ENCODE data around the gene LOXHD1. TPM values are rescaled to one million over a fixed set of nuclear protein-coding genes. Genes with fewer than 3 reads are reported as not detected.

The LOXHD1 gene
- total and polyA plus RNA-seq, 2 of the 13 experiments (the other 11 are each of a cell fraction or from before 2014, with no cell fraction given): not detected

- TF ChIP-seq RAD21 (CRISPR knock-in tag; IDR thresholded peaks at IDR 0.05): no peak
- TF ChIP-seq JUN (CRISPR knock-in tag; IDR thresholded peaks at IDR 0.05): no peak
- TF ChIP-seq ZNF275 (CRISPR knock-in tag; IDR thresholded peaks at IDR 0.05; ENCODE audit: borderline replicate concordance): no peak
- TF ChIP-seq FOXC1 (CRISPR knock-in tag; IDR thresholded peaks at IDR 0.05; ENCODE audit: borderline replicate concordance): no peak
- no peak for TF ChIP-seq SRSF4 (IDR thresholded peaks at IDR 0.05; ENCODE audit: low read depth, low read length, poor library complexity, severe bottlenecking)
- no peak for TF ChIP-seq PAF1 (CRISPR knock-in tag; IDR thresholded peaks at IDR 0.05)
- TF ChIP-seq ZNF124 (CRISPR knock-in tag; IDR thresholded peaks at IDR 0.05): no peak
Observed at GRCh38 chr18:46460754-46461153, 196.3 kb downstream of the LOXHD1 start (continued).

- no peak overlapping the region for H2AFZ ChIP-seq (ENCODE audit: low read length)
- ChIA-PET POLR2A (no interaction called here), CTCF (ENCODE audit: low intra/inter-chr PET ratio, low total read pairs) (no interaction called here)
- H3K4me3 ChIP-seq (replicated peaks in 1 of 3; ENCODE audit: insufficient read depth in 1 of 3, low read depth in 2 of 3, low read length in 3 of 3): no peak overlapping the region
- FAIRE-seq: no peak
- intact Hi-C loops (cut with micrococcal nuclease; ENCODE audit: unreplicated experiment) (no loop called here), in situ Hi-C loops (cut with HindIII; ENCODE audit: extremely low pct_ligation_motif_present, low pct_unique_long_range_greater_than_20kb) (no loop called here)
- no peak for ATAC-seq
- no peaks in the 10 kb centered on the region for H3K79me2 ChIP-seq (ENCODE audit: insufficient read depth, low read length)
- H4K20me1 ChIP-seq (ENCODE audit: insufficient read depth, low read length): no peaks in the 10 kb centered on the region
- H3K4me1 ChIP-seq (ENCODE audit: insufficient read depth, low read length): no peaks in the 10 kb centered on the region
- H3K9me3 ChIP-seq (ENCODE audit: low read length): no peaks in the 10 kb centered on the region
- WGBS (ENCODE audit: low lambda C conversion rate): 35% methylated on average over 12 of the region's 19 CpGs
- H3K4me2 ChIP-seq (ENCODE audit: low read depth, low read length): no peak overlapping the region
- H3K9ac ChIP-seq (ENCODE audit: insufficient read depth, low read depth, low read length): no peak overlapping the region
- H3K27me3 ChIP-seq (ENCODE audit: control insufficient read depth in 1 of 2, insufficient read depth in 2 of 2, low read length in 2 of 2): peaks cover 3 to 34% of the 10 kb centered on the region in 2 experiments
- no peak for DNase-seq (ENCODE audit: low spot score)
- BruUV-seq (replicated peaks): no TSS peak
- H3K27ac ChIP-seq (ENCODE audit: extremely low read length, insufficient read depth, low read length): no peak overlapping the region
- no peaks in the 10 kb centered on the region for H3K36me3 ChIP-seq (replicated peaks in 1 of 2; ENCODE audit: control insufficient read depth in 1 of 2, insufficient read depth in 2 of 2, low read length in 2 of 2)
- TF ChIP-seq ZSCAN22 (CRISPR knock-in tag; IDR thresholded peaks at IDR 0.05) (no peak), HNRNPK (IDR thresholded peaks at IDR 0.05; ENCODE audit: low read depth, low read length, poor library complexity, severe bottlenecking) (no peak), ZFP41 (CRISPR knock-in tag; IDR thresholded peaks at IDR 0.05; ENCODE audit: borderline replicate concordance) (no peak), ZBTB7B (CRISPR knock-in tag; IDR thresholded peaks at IDR 0.05) (no peak), ZNF816 (CRISPR knock-in tag; IDR thresholded peaks at IDR 0.05; ENCODE audit: borderline replicate concordance) (no peak), FLYWCH1 (CRISPR knock-in tag; IDR thresholded peaks at IDR 0.05) (no peak), CBX1 (IDR thresholded peaks at IDR 0.05; ENCODE audit: low read depth) (no peak)
Observed at GRCh38 chr18:46459789-46460455, 197.1 kb downstream of the LOXHD1 start.
